ENCODE results near the gene FAN1.
A peak's percentile ranks its signal among the peaks of the same experiment; 100 is the strongest.

FAN1 gene

DNA sequence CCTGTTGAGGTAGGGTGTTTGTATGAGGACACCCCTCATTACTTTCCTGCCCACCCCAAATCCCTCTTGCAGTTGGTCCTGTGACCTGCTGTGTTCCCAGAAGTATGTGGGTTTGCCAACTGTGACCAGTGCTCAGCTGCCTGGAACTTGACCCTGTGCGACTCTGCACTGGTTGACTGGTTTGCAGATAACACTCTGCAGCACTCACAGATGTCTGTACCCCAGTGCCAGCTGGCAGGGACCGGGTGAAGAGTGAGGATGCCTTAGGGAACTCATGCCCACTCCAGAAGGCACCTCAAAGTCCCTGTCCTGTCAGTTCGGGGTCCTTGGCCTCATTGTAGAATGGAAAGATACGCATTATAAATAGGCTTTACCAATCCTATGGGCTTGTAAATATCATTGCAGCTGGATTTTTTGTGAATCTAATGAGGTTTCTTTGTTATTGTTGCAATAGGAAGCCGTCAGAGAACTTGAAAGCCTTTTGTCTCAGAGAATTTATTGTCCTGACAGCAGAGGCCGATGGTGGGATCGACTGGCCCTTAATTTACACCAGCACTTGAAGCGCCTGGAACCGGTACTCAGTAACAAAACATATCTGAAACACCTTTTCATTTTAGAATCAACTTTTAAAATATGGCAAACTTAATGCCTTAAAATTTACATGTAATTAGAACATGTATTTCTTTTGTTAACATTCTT lies 18.2 kb downstream of the FAN1 start:
- no peak for DNase-seq

DNA sequence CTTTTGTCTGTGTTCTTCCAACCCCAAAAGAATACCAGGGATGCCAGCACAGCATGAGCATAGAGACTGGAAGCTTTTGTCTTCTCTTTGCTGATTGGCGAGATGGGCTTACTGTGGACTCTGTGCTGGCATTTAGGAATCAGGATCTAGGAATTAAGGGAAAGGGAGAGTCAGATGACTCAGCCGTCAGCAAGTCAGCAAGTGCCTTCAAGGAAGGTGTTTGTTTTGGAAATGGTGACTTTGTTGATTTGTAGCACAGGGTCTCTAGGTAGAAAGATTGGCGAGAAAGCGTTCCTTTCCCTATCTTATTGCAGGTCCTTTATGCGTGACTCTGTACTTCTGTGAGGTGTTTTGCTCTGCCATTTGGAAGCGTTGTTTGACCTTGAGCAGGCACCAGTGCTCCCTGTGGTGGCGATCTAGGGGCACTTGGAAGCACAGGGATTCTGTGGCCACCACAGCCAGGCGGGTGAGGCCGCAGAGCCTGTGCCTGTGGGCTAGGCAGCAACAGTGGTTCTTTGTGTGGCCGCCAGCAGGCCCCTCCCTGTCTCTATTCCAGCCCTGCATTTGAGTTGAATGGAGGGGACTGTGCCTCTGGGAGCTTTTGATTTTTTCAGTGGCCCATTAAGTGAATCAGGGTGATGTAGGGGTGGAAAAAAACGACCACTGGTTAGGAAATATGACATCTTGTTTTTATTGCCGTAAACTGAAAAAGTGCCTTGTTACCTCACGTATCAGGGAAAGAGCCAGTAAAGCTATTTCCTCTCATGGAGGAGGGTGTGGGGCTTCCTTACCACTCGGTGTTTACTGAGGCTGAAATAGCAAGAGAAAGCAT lies 19.0 kb downstream of the FAN1 start:
- DNase-seq = no peak

DNA sequence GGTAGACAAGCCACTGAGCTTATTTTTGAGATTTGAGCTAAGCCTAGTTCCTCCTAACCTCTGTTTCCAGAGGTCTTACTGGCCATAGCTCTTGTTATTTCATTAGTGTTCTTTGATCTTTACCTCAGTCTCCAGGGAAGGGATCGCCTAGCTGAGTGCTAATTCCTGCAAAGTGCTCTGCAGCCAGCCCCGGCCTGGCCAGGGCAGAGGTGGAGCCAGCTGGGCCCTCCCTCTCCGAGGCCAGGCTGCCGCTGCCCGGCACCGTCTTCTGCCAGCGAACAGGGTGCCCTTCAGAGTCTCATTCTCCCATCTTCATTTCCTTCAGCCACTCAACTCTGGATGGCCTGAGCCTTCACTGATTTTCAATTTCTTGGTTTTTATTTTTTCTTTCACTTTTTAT lies 19.7 kb downstream of the FAN1 start:
- no peak for DNase-seq

DNA sequence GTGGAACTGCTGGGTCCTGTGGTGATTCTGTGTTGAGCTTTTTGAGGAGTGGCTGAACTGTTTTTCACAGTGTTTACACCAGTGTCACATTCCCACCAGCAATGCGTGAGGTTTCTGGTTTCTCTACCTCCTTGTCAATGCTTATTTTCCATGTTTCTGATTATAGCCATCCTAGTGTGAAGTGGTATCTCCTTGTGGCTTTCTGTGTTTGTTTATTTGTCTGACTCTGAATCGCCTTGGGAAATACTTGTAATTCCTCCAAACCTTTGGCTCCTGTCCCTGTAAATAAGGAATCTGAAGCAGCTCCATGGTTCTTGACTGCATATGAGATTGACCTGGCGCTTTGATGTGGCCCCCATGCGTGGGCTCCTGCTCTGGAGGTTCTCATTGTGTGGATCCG lies 20.6 kb downstream of the FAN1 start:
- DNase-seq = no peak

- no peak for DNase-seq
These were observed 22.0 kb downstream of the FAN1 start for GRCh38 chr15:30925686-30926085.

- DNase-seq = no peak
These were observed 22.4 kb downstream of the FAN1 start for GRCh38 chr15:30926161-30926560.

DNA sequence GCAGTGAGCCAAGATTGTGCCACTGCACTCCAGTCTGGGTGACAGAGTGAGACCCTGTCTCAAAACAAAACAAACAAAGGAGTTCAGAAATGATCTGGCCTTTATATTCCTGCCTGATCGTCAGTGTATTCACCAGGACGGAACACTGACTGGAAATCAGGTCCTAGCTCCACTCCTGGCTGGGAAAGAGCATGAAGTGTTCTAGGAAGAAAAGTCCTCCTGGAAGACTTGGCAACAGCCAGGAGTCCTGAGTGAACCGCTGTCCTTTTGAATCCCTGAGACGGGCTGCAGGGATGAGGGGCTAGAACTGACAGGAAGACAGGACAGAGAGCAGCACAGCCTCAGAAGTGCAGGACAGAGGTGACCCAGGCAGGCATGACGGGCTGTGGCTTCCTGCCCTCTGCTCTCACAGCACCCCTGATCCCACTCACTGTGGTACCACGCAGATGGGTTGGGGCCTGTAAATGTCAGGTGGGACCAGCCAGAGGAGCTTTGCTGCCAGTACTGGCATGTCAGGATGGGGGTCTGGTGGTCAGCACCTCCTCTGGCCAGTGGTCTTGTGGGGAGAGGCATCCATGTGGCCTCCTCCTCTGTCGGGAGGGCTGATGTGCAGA lies 23.5 kb downstream of the FAN1 start:
- no peak for DNase-seq

DNA sequence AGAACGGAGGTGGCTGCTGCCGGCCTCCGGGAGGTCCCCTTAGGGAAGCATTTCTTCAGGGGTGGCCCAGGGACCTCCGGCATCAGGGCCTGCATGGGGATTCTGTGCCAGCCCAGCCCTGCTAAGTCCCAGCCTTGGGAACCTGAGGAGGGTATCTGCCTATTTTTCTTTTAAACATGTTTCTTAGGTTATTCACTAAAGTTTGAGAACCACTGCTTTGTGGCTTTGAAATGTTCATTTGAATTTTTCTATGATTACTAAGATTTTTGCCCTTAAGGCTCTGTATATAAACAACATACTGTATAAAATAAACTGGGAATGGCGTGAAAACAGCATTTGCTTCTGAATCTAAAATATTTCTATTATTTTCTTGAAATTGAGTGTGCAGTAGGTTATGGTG lies 24.4 kb downstream of the FAN1 start:
- DNase-seq = no peak

GRCh38 chr15:30929064-30929669 lies 25.5 kb downstream of the FAN1 start:
- no peak for DNase-seq

DNA sequence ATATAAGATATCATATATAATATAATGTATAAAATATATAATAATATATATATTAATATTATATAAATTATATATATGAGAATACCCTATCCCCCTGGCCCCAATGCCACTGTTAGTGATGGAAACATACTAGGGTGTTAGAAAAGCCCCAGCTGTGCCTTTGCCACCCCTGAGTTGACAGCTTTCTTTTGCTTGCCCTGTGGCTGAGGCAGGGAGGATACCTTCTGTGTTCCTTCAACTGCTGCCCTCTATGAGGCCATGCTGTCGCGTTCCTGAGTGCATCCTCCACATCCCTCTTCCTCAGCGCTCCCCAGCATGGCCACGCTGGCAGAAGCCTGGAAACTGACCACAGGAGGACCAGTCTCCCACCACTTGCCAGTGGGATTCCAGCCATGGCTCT lies 26.3 kb downstream of the FAN1 start:
- DNase-seq = no peak

DNA sequence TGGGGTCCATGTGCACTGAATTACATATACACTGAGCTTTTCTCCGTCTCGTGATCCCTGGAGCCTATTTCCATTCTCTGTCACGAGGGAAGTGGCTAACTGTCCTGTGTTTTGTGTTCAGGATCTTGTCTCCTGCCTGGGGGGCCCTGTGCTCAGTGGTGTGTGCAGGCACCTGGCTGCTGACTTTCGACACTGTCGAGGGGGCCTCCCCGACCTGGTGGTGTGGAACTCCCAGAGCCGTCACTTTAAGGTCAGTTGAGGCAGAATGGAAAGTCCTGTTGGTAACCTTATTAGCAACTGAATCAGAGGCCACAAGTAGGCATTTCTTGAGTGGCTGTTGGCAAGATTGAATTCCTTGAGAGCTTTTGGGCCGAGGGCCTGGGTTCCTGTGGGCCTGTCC lies 26.7 kb downstream of the FAN1 start:
- no peak for DNase-seq

DNA sequence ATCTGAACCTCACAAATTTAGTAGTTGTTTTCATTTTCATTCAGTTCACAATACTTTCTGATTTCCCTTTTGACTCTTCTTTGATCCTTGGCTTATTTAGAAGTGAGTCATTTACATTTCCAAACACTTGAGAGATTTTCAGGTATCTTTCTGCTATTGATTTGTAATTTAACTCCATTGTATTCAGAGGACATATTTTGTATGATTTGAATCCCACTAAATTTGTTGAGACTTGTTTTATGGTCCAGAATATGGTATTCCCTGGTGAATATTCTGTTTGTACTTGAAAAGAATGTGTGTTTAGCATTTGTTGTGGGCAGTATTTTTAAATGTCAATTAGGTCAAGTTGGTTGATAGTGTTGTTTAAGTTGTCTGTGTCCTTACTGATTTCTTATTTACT lies 29.6 kb downstream of the FAN1 start:
- no peak for DNase-seq

DNA sequence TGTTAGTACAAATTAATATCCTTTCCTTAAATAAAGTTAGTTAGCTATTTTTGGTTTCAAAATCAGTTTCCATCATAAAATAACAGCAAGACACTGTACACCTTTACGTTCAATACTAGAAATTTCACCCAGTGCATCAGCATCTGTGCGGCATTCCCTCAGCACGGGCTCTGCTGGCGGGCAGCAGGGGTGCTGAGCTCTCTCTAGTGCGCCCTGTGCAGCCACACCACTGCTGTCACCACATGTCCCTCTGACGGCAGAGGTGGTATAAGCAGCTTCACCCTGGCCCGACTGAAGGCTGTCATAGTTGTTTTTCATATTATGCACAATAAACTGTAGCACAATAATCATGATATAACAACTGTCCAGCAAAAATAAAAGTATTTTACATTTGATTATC lies 35.4 kb downstream of the FAN1 start:
- no peak for DNase-seq

DNA sequence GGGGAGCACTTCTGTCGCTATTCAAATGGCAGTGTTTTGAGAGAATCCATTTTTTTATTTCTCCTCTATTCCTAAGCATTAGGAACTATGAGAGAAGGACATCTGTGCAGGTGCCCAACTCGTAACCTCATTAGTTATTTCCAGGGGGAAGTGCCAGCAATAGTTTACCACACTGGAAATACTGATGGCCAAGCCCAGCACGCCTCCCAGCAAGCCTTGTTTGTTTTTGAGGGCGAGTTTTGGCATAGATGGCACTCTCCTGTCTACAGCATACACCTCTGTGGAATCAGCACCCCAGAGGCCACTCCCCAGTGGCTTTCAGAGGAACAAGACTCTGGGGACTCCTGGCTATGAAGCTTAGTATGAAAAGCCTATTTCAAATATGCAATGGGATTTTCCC lies 36.6 kb downstream of the FAN1 start:
- DNase-seq = no peak

DNA sequence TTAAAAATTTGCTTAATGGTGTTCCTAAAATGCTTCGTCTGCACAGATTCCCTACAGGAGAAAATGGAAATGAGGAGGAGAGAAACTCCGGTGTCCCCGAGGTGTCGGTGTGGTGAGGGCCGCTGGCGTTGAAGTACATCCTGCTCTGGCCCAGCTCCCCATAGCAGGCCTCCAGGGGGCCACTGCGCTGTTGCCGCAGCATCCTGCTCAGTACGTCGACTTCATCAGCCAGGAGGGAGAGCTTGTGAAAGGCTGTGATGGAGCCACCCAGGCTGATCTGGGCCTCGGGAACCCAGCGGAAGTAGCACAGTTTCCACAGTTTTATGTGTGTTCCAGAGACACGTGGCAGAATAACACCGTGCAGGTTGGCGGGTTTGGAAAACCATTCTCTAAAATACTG lies 37.8 kb downstream of the FAN1 start:
- no peak for DNase-seq

- DNase-seq = no peak
These were observed 40.1 kb downstream of the FAN1 start for GRCh38 chr15:30943654-30944335.

- DNase-seq = no peak
These were observed 49.5 kb downstream of the FAN1 start for GRCh38 chr15:30953183-30953582.

- DNase-seq = peak; percentile 16
These were observed 50.1 kb downstream of the FAN1 start for GRCh38 chr15:30953731-30954378.

DNA sequence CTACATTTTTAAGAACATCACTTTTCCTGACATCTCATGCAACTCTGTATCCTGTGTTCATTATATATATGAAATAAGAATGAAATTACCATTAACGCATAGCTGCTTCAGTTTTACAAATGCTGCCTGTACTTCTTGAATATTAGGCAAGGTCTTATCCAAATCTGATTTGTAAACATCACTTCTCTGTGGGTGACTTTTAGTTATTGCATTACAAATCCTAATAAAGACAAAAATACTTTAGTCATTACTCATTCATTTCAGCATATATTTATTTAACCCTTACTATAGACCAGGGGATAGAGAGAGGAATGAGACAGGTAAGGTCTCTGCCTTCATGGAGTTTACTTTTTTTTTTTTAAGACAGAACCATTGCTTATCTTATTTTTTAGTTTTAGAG lies 51.0 kb downstream of the FAN1 start:
- no peak for DNase-seq

DNA sequence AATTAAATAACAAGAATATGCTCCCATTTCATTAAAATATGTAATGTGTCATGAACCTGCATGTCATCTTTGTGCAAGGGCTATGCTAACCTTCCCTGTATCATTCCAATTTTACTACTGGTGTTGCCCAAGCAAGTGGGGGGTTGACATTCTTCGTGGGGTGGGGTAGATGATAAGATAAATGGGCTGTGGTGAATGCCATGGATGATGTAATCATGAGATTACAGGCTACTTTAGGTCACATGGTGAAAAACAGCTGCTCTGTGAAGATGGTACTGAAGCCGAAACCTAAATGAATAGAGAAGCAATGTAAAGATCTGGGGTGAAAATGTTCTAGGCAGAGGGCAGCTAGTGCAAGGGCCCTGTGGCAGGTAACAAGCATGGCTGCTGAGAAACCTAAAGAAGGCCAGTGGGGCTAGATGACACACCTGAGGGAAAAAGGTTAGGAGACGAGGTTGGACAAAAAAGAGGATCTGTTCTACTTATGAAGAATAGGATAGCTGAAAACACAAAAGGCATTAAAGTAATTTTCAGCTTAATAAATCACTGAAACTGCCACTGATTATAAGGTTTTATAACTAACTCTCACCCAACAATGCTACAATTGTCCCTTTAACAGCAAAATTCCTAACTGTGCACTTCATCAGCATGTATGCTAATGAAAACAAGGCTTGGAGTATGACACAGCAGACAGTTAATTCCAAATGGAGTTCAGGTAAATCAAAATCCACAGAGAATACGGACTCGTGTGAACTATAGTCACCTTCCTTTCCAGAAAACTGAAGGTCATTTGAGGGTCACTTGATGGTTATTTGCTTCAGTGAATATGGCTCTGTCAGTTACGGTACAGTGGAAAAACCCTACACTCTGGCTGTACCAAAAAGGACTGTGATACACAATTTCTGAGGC lies 52.8 kb downstream of the FAN1 start:
- DNase-seq = no peak

DNA sequence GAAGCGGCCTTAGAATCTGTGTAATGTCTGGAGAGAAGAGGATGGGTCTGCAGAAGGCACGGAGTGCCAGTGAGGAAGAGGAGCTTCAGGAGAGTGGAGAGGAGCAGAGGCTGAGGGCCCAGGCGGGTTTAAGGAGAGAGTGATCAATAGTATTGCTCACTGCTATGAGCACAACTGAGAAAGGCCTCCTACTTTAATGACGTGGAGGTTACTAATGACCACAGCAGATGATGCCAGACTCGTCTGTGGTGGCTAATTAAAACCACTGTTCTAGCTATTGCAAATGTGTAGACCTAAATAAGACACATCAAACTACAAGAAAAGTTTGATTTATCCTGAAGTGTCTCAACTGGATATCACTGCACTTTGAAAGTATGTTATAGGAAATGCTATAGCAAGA lies 54.5 kb downstream of the FAN1 start:
- DNase-seq = no peak

GRCh38 chr15:30962079-30962478 lies 58.4 kb downstream of the FAN1 start:
- DNase-seq = no peak

Data from inflammatory macrophage treated with lipopolysaccharide for 4 hours (primary cell).